GM18867 (cell line): ENCODE data around the gene CD300E.

ENCODE experiments used
- ATAC-seq: cut with Tn5 transposase; IDR thresholded peaks from one replicate; pipeline ENCODE4 v1.9.1; 2021; ENCODE audit warnings: mild to moderate bottlenecking, moderate library complexity; ENCODE audit not compliant: unreplicated experiment

CD300E gene

GRCh38 chr17:74623693-74624093, at the start of gene CD300E:
CD300E (minus strand) TSS chr17:74623738; CDS start chr17:74623621, 117 bp downstream.
- no peak for ATAC-seq

- ATAC-seq, result no peak
Observed at GRCh38 chr17:74671031-74671771, 47.7 kb upstream of the CD300E start.

- no peak for ATAC-seq
Observed at GRCh38 chr17:74670329-74670728, 46.8 kb upstream of the CD300E start.

GRCh38 chr17:74663561-74663960, 40.0 kb upstream of the CD300E start:
- ATAC-seq, result no peak

- ATAC-seq, result no peak
Observed at GRCh38 chr17:74659889-74660288, 36.4 kb upstream of the CD300E start.

GRCh38 chr17:74658620-74659019, 35.1 kb upstream of the CD300E start:
- ATAC-seq, result no peak

GRCh38 chr17:74654742-74655141, 31.2 kb upstream of the CD300E start:
- ATAC-seq, result no peak

- no peak for ATAC-seq
Observed at GRCh38 chr17:74652020-74652419, 28.5 kb upstream of the CD300E start.

- ATAC-seq, result no peak
Observed at GRCh38 chr17:74649909-74650308, 26.4 kb upstream of the CD300E start.

GRCh38 chr17:74647871-74648672, 24.5 kb upstream of the CD300E start:
- ATAC-seq, result no peak

GRCh38 chr17:74646231-74646630, 22.7 kb upstream of the CD300E start:
- ATAC-seq, result no peak

GRCh38 chr17:74645010-74645409, 21.5 kb upstream of the CD300E start:
- no peak for ATAC-seq

- ATAC-seq, result no peak
Observed at GRCh38 chr17:74644419-74644818, 20.9 kb upstream of the CD300E start.

- no peak for ATAC-seq
Observed at GRCh38 chr17:74643826-74644225, 20.3 kb upstream of the CD300E start.

- ATAC-seq, result no peak
Observed at GRCh38 chr17:74642995-74643394, 19.5 kb upstream of the CD300E start.

GRCh38 chr17:74642556-74642955, 19.0 kb upstream of the CD300E start:
- ATAC-seq, result no peak

GRCh38 chr17:74641958-74642298, 18.4 kb upstream of the CD300E start:
- no peak for ATAC-seq

GRCh38 chr17:74641224-74641957, 17.9 kb upstream of the CD300E start:
- ATAC-seq, result no peak

- no peak for ATAC-seq
Observed at GRCh38 chr17:74639704-74640151, 16.2 kb upstream of the CD300E start.

- ATAC-seq, result no peak
Observed at GRCh38 chr17:74637926-74638325, 14.4 kb upstream of the CD300E start.

GRCh38 chr17:74637265-74637664, 13.7 kb upstream of the CD300E start:
- no peak for ATAC-seq
